GM19468 (cell line): ENCODE data around the gene NR3C1.

ENCODE experiments used
- ATAC-seq: cut with Tn5 transposase; IDR thresholded peaks from one replicate; pipeline ENCODE4 v1.9.1; 2021; ENCODE audit warnings: mild to moderate bottlenecking, moderate library complexity, moderate number of reproducible peaks; ENCODE audit not compliant: unreplicated experiment; ENCODE audit errors: extremely low read depth

NR3C1 gene

DNA sequence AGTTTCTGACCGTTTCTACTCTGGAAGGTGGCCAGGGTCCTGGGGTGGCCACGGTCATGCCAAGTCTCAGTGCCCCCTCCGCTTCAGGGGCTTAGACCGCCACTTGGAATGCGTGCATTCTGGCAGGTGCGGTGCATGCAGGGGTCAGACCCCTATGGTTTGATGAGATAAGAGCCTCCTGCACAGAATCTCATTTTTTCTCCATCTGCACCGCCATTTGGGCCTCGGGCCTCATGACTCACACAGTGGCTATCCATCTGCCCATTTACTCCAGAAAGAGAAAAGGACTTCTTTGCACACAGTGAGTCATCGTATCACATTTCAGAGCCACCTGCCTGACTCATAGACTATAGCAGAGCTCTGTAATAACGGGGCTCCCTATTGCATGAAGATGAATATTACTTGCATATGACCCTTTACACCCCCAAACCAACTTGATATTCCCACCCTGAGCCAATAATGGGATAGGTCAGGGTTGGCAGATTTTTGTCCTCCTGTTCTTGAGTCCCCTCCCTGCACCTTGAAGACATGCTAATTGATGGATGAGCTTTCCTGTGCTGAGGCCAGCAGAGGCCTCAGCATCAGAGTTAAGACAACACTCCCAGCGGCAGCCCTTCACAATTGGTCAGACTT is 157.4 kb downstream of the NR3C1 start:
- no peak for ATAC-seq

DNA sequence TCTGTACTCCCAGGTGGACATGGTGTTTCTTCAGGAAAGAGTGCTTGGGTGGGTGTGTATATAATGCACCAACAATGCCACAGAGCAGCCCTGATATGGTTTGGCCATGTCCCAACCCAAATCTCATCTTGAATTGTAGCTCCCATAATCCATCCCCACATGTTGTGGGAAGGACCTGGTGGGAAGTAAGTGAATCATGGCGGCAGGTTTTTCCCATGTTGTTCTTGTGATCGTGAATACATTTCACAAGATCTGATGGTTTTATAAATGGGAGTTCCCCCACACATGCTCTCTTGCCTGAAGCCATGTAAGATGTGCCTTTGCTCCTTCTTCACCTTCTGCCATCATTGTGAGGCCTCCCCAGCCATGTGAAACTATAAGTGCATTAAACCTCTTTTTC is 158.5 kb downstream of the NR3C1 start:
- ATAC-seq, result no peak

DNA sequence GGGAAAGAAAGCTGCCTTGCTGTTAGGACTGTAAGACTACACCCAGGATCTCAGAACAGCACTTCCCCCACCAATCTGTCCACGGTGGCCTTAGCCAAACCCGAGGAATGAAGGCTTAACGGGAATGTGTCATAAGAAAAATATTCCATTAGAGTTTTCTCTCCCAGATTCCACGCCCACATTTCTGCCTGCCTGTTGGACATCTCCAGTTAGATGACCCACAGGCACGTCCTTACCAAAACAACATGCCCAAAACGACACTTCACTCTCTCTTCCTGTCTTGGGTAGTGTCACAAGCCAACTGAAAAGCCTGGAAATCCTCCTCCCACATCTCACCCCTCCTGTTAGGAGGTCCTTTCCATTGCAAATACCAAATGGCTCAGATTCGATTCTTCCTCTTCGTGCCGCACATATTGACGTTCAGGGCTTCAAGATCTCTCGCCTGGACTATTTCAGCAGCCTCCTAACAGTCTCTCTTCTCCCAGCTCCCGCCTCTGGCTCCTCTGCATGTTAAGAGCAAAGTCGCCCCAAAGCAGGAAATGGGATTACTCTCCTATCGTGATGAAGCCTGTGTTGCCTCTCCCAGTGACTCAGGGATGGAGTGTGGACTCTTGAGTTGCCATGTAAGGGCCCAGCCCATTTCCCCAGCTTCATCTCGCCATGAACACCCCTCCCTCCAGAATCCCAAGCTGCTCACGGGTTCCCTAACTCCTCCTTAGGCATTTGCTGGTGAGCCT is 159.3 kb downstream of the NR3C1 start:
- no peak for ATAC-seq

DNA sequence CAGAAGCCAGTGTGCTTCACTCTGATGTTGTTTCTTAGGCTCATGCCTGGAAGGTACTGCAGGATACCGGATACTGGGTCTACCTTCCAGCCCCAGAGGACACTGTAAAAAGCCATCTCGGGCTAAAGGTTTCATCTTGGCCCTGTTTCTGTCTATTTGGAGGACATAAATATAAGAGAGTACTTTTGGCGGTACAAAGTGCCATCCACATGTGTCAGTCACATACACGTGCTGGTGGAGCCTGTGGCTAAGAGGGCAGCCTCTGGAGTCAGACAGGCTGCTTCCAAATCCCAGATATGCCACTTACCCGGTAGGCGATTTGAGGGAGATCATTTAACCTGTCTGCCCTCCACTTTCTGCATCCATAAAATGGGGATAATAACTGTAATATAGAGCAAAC is 160.4 kb downstream of the NR3C1 start:
- ATAC-seq, result no peak

DNA sequence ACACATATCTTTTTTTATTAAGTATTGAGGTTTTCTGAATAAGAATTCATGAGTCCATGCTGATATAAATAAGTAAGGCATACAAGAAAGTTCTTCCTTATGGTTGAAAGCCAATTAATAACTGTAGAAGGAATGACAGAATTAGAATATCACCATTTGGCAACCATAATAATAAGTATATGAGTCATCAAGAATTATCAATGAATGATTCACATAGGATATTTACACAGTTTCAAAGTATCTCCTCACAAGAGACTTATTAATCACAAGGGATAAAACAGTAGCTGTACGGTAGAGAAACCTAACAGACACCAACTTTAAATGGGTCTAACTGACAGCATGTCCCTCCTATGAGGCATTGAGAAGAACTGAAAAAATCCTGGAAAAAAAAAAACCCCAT is 161.6 kb downstream of the NR3C1 start:
- ATAC-seq, result no peak

DNA sequence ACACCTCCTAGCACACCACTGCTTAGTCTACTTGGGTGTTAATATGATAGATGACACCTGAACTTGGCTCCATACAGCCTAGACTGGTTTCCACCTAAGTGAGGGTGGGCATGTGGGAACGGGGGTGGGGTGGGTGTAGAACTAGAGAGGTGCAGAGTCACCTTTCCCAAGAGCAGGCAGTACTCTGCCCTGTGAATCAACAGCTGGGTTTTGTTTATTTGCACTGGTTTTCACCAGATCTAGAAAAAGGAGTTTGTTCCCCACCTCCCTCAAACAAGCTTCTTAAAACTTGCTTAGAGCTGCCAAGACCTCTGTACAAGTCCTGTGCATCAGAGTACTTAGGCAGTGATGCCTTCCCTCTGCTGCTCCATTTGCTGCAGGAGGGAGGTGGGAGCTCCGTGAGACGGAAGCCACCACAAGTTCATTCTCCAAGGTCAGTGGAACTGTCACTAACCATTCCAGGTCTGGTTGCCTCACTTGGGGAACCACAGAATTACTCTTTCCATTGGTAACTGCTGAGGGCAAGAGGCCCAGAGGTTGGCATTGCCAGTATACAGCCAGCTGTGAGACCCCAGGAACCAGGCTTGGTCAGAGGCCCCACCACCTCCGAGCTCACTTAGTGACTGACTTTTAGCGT is 163.5 kb downstream of the NR3C1 start:
- ATAC-seq, result no peak

DNA sequence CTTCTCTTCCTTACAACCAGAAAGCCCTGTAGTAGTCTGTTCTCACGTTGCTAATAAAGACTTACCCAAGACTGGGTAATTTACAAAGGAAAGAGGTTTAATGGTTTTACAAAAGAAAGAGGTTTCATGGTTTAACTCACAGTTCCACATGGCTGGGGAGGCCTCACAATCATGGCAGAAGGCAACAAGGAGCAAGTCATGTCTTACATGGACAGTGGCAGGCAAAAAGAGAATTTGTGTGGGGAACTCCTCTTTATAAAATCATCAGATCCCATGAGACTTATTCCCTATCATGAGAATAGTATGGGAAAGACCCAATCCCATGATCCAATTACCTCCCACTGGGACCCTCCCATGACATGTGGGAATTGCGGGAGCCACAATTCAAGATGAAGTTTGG is 164.9 kb downstream of the NR3C1 start:
- no peak for ATAC-seq

DNA sequence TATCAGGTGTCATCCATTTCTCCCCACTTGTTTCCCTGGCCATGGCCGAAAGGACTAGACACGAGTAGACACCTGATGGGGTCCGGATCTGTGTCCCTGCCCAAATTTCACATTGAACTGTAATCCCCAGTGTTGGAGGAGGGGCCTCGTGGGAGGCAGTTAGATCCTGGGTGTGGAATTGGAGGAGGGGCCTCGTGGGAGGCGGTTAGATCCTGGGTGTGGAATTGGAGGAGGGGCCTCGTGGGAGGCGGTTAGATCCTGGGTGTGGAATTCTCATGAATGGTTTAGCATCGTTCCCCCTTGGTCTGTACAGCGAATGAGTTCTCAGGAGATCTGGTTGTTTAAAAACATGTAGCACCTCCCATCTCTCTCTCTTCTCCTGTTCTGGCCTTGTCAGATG is 165.8 kb downstream of the NR3C1 start:
- ATAC-seq, result no peak

DNA sequence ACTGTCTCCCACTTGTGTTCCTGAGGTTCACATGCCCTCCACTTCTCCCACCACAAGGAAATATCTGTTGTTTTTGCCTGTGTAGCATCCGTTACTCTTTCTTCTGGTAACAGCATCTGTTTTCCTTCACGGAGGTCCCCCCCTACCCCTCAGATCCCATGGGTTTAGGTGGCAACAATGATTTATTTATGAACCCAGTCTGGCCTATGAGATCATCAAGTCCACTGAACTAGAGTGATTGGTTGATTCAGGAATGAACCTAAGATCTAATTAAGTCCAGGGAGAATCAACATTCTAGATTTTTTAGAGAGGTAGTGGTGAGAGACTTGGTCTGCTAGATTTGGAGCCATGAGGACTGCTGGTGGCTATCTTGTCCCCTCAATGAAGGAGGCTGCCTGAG is 166.8 kb downstream of the NR3C1 start:
- ATAC-seq, result no peak

DNA sequence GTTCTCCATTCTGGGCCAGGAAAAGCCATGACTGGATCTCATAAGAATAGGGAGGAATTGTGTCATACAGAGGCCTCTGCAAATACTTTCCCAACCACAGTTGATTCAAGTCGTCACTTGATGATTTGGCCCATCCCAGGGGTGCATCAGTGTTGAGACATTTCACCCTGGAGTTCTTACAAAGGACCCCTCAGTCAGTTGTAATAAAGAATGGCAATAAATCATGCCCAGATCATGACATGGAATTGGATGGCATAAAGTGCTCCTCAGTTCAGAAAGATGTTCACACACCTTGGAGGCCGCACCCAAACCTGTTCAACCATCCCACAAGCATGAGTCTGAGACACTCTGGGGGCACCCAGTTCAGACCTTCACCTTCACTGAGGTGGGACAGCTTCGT is 168.1 kb downstream of the NR3C1 start:
- ATAC-seq, result no peak

DNA sequence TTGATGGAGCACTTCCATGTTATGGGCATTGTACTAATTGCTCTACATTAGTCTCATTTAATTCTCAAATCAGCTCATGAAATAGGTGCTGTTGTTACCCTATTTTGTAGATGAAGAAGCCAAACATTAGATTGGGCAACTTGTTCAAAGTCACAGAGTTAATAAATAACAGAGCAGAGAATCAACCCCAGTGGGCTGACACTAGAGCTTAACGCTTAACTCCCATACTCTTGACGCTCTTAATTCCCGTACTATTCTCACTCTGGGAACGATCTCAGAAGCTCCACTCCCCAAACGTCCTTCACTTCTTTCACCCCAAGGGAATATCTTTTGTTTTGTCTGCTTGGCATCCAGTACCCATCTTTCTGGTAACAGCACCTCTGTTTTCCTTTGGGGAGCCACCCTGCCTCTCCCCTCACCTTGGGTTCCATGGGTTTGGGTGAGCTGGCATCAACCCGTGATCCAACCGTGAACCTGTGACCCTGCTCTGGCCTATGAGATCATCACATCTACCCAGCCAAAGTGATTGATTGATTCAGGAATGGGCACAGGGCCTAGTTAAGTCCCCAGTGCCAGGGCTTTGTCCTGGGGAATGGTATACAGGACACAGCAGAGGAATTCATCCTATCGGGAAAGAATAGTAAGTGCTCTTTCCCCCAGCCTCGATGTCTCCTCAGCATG is 169.2 kb downstream of the NR3C1 start:
- ATAC-seq, result no peak

DNA sequence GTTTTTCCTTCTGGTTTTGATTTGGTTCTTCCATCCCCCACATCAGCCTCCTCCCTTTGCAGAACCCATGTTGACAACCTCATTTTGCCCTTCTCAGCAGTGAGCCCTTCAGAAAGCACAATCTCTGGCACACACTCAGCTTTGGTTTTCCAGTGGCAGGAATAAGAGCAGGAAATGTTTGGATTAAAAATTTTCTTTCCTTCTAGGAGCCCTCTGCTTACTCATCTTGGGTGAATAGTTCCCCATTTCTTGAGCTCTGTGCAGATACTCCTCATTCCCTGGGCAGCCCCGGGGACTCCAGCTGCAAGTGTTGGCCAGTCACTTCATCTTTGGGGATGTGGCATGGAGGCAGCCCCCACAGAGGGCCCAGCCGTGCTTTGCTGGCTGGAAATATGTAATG is 170.5 kb downstream of the NR3C1 start:
- ATAC-seq, result no peak

DNA sequence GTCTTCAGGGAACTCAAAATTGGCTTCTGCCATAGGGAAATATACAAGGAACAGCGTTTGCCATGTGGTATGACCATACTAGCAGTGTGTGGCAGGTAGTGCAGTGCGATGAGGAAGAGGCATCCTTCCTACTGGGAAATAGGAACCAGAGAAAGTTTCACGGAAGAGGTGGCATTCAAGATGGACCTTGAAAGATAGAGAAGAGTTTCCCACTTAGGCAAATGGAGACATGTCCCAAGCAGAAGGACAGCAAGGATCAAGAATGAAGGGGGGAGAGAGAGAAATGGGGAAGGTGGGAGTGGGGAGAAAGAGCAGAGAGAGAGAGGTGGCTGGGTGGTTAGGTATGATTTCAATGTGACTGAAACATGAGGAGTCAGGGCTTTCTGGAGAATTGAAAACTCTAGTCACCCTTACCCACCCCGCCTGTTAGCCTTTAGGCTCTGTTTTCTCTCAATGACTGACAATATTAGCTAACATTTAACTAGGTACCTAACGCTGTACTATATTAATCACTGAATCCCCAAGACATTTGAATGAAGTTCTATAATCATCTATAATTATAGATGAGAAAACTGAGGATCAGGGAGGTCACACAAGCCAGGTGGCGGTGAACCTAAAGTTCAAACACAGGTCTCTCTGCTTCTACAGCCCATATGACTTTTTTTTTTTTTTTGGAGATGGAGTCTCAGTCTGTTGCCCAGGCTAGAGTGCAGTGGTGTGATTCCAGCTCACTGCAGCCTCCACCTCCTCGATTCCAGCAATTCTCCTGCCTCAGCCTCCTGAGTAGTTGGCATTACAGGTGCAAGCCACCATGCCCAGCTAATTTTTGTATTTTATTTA is 171.3 kb downstream of the NR3C1 start:
- peak; percentile 9 for ATAC-seq

DNA sequence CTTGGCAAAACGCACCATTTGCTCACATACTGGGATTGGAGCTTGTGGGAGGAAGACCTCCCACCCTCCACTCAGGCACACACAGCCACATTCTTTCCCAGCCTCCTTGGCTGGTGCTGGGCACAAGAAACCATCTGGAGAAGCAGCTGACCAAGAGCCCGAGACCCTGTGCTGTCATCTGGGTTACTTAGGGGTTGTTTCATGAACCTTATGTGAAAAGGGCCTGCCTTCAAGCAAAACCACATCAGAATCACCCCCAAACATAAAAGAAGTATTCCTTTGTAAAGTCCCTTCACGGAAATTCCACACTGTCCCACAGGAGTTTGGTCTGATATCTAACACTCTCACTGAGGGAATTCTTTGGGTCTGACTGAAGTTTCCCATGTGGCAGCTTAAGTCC is 172.1 kb downstream of the NR3C1 start:
- no peak for ATAC-seq

DNA sequence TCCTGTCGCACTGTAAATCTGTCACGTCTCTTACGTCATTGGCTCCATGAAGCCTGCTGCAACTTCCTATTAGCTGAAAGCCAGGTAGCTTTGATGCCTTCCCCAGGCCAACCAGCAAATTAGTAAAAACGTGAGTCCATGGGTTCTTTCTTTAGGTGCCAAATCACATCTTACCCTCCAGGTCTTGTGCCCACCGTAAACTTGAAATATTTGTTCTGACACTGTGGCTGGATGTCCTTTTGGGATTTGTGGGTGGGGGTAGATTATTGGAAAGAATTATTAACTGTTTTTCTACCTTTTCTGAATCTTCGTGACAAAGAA is 172.8 kb downstream of the NR3C1 start:
- ATAC-seq, result no peak

DNA sequence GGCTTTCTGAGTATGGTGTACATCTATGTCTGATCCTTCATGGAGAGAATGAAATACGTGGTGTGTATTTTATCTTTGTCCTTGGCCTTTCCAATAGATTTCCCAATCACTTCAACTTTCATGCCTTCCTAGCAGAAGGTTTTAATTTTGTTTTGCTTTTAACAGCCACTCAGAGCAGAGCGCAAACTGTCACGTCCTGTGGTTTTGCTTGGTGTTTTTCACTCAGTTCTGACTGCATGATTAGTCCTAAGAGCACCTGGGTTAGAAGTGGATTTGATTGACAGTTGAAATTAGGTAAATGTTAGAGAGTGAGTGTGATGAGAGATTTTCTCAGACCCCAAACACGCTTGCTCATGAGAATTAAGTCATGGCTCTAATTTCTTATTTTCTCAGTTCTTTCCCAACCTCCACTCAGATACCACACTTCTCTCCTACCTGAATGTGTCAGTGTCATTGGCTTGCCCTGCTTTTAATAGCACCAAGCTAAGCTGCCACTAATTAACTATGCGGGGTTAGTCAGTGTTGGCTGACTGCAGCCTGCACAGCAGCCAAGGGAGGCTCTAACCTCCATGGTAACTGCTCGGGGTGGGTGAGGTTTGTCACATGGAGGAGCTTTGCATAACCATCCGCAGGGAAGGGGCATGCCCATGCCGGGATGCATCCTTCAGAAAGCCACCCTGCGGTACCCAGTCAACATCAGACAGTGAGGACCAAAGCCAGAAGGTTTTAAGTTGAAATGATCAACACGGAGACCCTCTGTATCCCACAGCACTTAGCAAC is 173.4 kb downstream of the NR3C1 start:
- peak; percentile 82 for ATAC-seq

DNA sequence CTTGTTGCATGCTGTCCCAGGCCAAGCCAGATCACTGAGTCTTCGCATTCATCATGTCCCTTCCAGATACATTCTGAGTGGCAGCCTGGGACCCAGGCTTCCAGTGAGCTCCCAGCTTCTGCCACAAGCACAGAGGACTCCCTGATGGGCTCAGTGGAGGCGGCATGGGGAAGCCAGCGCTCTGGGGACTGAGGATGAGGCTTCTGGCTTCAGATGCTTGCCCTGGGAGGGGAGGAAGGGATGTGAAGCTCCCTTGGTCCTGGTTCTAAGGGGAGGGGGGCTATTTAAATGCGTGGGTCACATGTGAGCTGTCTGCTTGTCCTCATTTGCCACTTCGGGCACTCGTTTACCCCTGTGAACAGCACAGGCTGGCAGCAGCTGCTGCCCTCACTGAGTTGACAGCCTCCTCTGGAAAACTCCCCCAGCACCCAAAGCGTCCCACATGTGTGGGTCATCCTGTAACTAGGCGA is 174.0 kb downstream of the NR3C1 start:
- ATAC-seq, result peak; percentile 7

DNA sequence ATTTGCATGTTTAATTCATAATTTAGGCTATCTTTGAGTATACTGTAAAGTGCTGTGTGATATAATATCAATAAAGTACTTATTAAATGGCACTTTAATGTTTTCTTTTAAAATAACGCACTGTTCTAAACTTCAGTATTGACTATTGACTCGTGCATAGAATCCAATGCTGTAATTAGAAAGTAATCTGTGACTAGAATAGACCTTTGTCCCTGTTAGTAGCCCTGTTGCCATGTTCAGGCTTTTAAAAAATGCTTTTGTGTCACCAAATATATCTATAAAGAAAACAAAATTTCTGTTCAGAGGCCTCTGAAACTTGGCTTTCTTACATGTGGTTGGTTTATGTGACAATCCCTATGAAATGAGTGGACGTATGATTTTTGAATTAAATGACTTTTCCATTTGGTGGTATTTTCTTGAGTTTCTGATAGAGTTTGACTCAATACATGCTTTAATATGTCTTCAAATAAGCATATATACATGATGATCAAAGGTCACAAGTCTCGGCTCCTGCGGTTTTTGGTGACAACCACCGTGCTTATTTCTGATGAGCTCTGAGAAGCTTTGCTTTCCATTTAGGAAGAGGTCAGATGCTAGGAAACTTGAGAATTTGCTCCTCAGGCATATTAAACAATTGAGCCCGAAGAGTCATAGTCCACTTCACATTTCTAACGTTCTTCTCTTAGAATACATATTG is 174.7 kb downstream of the NR3C1 start:
- ATAC-seq, result no peak
